ENCODE data around the gene HSPA4.
"Not testable (repeated sequence)": the region's sequence is repeated elsewhere in the genome, so short reads cannot be mapped to it uniquely, and the experiment has no call there.

The HSPA4 gene

DNA sequence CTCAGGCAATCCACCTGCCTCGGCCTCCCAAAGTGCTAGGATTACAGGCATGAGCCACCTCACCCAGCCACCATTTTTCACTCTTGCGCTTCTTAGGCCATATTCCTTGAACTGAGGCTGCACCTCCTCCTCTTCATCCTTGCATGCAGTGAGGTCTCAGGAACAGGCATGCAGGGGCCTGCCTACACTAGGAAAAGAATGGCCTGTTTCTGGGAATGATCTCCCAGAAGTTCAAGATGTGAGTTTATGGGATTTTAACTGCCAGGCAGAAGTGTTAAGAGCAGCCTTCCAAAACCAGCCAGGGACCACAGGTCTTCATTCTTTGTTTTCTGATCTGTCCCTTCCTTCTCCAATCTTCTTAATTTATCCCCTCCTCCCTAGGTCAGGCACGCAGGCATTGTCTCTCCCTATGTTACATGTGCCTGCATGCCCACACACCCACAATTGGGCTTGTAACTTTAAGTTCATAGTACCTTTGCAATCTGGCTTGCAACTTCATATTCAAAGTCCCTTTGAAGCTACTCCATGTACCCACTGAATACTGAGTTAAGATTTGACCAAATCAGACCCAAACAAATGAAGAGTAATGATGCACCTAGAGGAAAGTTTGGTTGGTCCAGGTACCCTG lies 10.5 kb upstream of the HSPA4 start:
- H4K20me1 ChIP-seq (ENCODE audit: insufficient read depth, low read length), result no peaks in the 10 kb centered on the region
- H3K9me3 ChIP-seq (replicated peaks; ENCODE audit: insufficient read depth, low read length), result no peaks in the 10 kb centered on the region
- H3K9ac ChIP-seq (ENCODE audit: low read length), result no peak overlapping the region
- no peak overlapping the region for H3K27ac ChIP-seq (ENCODE audit: low read length)
- no peak overlapping the region for H2AFZ ChIP-seq (ENCODE audit: low read length)
- TF ChIP-seq EZH2phosphoT487 (IDR thresholded peaks at IDR 0.05; ENCODE audit: low read length), result no peak
- no peak for TF ChIP-seq EZH2 (optimal IDR thresholded peaks at IDR 0.05; ENCODE audit: low read depth, low read length)
- TF ChIP-seq, protein P1, sequence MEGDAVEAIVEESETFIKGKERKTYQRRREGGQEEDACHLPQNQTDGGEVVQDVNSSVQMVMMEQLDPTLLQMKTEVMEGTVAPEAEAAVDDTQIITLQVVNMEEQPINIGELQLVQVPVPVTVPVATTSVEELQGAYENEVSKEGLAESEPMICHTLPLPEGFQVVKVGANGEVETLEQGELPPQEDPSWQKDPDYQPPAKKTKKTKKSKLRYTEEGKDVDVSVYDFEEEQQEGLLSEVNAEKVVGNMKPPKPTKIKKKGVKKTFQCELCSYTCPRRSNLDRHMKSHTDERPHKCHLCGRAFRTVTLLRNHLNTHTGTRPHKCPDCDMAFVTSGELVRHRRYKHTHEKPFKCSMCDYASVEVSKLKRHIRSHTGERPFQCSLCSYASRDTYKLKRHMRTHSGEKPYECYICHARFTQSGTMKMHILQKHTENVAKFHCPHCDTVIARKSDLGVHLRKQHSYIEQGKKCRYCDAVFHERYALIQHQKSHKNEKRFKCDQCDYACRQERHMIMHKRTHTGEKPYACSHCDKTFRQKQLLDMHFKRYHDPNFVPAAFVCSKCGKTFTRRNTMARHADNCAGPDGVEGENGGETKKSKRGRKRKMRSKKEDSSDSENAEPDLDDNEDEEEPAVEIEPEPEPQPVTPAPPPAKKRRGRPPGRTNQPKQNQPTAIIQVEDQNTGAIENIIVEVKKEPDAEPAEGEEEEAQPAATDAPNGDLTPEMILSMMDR (IDR thresholded peaks at IDR 0.05; ENCODE audit: low read length), result no peak
- no peaks in the 10 kb centered on the region for H3K36me3 ChIP-seq (replicated peaks; ENCODE audit: insufficient read depth, low read length)
- no peaks in the 10 kb centered on the region for H3K9me2 ChIP-seq (replicated peaks; ENCODE audit: insufficient read depth, low read length)
- no peak for DNase-seq
- H3K4me3 ChIP-seq (ENCODE audit: low read length), result no peak overlapping the region
- H3K4me1 ChIP-seq (ENCODE audit: low read length), result no peaks in the 10 kb centered on the region
- H3K4me2 ChIP-seq (ENCODE audit: low read depth, low read length), result no peak overlapping the region
- H3F3A ChIP-seq (ENCODE audit: insufficient read depth, low read length), result no peaks in the 10 kb centered on the region
- H3K79me2 ChIP-seq (ENCODE audit: low read length), result no peaks in the 10 kb centered on the region
- H3K27me3 ChIP-seq (replicated peaks; ENCODE audit: insufficient read depth, low read length), result no peaks in the 10 kb centered on the region

DNA sequence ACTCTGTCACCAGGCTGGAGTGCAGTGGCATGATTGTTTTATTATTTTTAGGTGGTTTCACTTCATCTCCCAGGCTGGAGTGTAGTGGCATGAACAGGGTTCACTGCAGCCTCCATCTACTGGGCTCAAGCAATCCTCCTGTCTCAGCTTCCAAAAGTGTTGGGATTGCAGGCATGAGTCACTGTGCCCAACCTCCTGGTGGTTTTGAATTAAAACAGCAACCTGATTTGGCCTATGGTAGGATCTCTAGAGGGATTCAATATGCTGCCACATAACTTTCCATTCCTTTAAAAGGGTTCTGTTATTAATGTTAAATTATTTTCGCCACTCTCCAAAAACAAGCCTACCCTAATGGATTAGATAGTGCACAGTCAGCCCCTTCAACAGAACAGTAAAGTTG lies 9.9 kb upstream of the HSPA4 start:
- no peaks in the 10 kb centered on the region for H3F3A ChIP-seq (ENCODE audit: insufficient read depth, low read length)
- DNase-seq, result no peak
- H3K4me3 ChIP-seq (ENCODE audit: low read length), result no peak overlapping the region
- no peaks in the 10 kb centered on the region for H3K36me3 ChIP-seq (replicated peaks; ENCODE audit: insufficient read depth, low read length)
- TF ChIP-seq EZH2 (optimal IDR thresholded peaks at IDR 0.05; ENCODE audit: low read depth, low read length) (no peak), EZH2phosphoT487 (IDR thresholded peaks at IDR 0.05; ENCODE audit: low read length) (no peak)
- TF ChIP-seq, protein P1 (IDR thresholded peaks at IDR 0.05; ENCODE audit: low read length), result no peak
- no peaks in the 10 kb centered on the region for H4K20me1 ChIP-seq (ENCODE audit: insufficient read depth, low read length)
- H3K4me2 ChIP-seq (ENCODE audit: low read depth, low read length), result no peak overlapping the region
- no peaks in the 10 kb centered on the region for H3K4me1 ChIP-seq (ENCODE audit: low read length)
- no peaks in the 10 kb centered on the region for H3K27me3 ChIP-seq (replicated peaks; ENCODE audit: insufficient read depth, low read length)
- no peaks in the 10 kb centered on the region for H3K79me2 ChIP-seq (ENCODE audit: low read length)
- no peak overlapping the region for H3K27ac ChIP-seq (ENCODE audit: low read length)
- H2AFZ ChIP-seq (ENCODE audit: low read length), result no peak overlapping the region
- no peak overlapping the region for H3K9ac ChIP-seq (ENCODE audit: low read length)
- no peaks in the 10 kb centered on the region for H3K9me2 ChIP-seq (replicated peaks; ENCODE audit: insufficient read depth, low read length)
- H3K9me3 ChIP-seq (replicated peaks; ENCODE audit: insufficient read depth, low read length), result no peaks in the 10 kb centered on the region

DNA sequence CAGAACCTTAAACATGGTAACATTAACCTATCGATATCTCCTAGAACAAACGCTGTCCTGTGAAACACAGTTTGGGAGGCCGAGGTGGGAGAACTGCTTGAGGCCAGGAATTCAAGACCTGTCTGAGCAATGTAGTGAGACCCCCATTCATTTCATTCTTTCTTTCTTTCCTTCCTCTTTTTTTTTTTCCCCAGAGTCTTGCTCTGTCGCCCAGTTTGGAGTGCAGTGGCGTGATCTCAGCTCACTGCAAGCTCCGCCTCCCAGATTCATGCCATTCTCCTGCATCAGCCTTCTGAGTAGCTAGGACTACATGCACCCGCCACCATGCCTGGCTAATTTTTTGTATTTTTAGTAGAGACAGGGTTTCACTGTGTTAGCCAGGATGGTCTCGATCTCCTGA lies 5.3 kb upstream of the HSPA4 start:
- not testable (repeated sequence) for H4K20me1 ChIP-seq (ENCODE audit: insufficient read depth, low read length); H3K36me3 ChIP-seq (replicated peaks; ENCODE audit: insufficient read depth, low read length); H3F3A ChIP-seq (ENCODE audit: insufficient read depth, low read length); H3K9me2 ChIP-seq (replicated peaks; ENCODE audit: insufficient read depth, low read length); H3K4me3 ChIP-seq (ENCODE audit: low read length); DNase-seq; H3K4me1 ChIP-seq (ENCODE audit: low read length); H3K9me3 ChIP-seq (replicated peaks; ENCODE audit: insufficient read depth, low read length); H3K4me2 ChIP-seq (ENCODE audit: low read depth, low read length); H3K27ac ChIP-seq (ENCODE audit: low read length); H2AFZ ChIP-seq (ENCODE audit: low read length); H3K27me3 ChIP-seq (replicated peaks; ENCODE audit: insufficient read depth, low read length); H3K9ac ChIP-seq (ENCODE audit: low read length)
- peaks cover 12% of the 10 kb centered on the region for H3K79me2 ChIP-seq (ENCODE audit: low read length)

DNA sequence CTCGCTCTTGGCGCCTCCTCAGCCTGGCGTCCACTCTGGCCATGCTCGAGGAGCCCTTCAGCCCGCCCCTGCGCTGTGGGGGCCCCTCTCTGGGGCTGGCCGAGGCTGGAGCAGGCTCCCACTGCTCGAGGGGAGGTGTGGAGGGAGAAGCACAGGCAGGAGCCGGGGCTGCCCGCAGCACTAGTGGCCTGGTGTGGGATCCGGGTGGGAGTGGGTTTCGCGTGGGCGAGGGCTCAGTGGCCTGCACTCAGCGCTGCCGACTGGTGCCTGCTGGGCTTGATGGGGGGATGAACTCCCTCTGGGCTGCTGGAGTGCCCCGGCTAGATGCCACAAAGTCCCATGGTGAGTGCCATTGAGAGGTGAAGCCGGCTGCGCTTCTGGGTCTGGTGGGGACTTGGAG lies 4.4 kb upstream of the HSPA4 start:
- Histone ChIP-seq H3K27ac (ENCODE audit: low read length) (no peak overlapping the region), H2AFZ (ENCODE audit: low read length) (no peak overlapping the region), H3K4me3 (ENCODE audit: low read length) (no peak overlapping the region), H3K9ac (ENCODE audit: low read length) (no peak overlapping the region), H3K4me1 (ENCODE audit: low read length) (peaks cover 8% of the 10 kb centered on the region), H3K27me3 (replicated peaks; ENCODE audit: insufficient read depth, low read length) (no peaks in the 10 kb centered on the region), H3K79me2 (ENCODE audit: low read length) (peaks cover 17% of the 10 kb centered on the region), H3K36me3 (replicated peaks; ENCODE audit: insufficient read depth, low read length) (no peaks in the 10 kb centered on the region), H3K9me3 (replicated peaks; ENCODE audit: insufficient read depth, low read length) (no peaks in the 10 kb centered on the region), H3K4me2 (ENCODE audit: low read depth, low read length) (no peak overlapping the region), H3K9me2 (replicated peaks; ENCODE audit: insufficient read depth, low read length) (no peaks in the 10 kb centered on the region), H4K20me1 (ENCODE audit: insufficient read depth, low read length) (no peaks in the 10 kb centered on the region), H3F3A (ENCODE audit: insufficient read depth, low read length) (peaks cover 16% of the 10 kb centered on the region)
- TF ChIP-seq, protein P1 (IDR thresholded peaks at IDR 0.05; ENCODE audit: low read length), result no peak
- no peak for TF ChIP-seq EZH2 (optimal IDR thresholded peaks at IDR 0.05; ENCODE audit: low read depth, low read length)
- TF ChIP-seq EZH2phosphoT487 (IDR thresholded peaks at IDR 0.05; ENCODE audit: low read length), result no peak
- DNase-seq, result no peak

Measured in MM.1S (cell line).